ENCODE results near the gene VWA1. TPM values are rescaled to one million over a fixed set of nuclear protein-coding genes. Genes with fewer than 3 reads are reported as not detected.

VWA1 gene
- total and polyA plus RNA-seq, 2 of the 4 experiments (the other 2 are of a cell fraction): 1.1 to 6.1 TPM

DNA sequence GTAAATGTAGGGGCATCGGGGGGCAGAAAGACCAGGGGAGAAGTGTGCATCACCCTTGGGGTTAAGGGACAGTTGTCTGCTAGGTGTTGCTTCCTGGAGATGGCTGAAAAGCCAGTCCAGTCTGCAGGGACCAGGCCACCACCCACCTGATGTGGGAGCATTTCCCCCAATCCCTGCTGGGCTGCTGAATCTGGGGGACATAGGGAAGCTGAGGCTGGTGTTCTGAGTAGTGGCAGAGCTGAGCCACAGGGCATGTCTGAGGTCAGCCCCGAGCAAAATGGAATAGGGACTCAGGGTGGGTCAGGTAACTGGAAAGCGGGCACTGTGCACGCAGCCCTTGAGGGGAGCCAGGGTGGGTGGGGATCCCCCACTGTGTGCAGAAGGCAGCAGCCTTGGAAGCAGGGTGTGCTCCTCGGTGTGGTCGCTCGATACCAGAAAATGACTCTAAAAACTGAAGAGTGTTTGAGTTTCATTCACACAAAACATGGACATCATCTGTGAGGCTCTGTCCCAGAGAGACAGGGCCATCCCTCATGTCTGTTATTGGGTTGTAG lies 34.0 kb upstream of the VWA1 start (continued):
- TF ChIP-seq, protein P1, sequence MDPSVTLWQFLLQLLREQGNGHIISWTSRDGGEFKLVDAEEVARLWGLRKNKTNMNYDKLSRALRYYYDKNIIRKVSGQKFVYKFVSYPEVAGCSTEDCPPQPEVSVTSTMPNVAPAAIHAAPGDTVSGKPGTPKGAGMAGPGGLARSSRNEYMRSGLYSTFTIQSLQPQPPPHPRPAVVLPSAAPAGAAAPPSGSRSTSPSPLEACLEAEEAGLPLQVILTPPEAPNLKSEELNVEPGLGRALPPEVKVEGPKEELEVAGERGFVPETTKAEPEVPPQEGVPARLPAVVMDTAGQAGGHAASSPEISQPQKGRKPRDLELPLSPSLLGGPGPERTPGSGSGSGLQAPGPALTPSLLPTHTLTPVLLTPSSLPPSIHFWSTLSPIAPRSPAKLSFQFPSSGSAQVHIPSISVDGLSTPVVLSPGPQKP (IDR thresholded peaks at IDR 0.05; ENCODE audit: borderline replicate concordance, low read depth, low read length): no peak
- TF ChIP-seq MXI1 (IDR thresholded peaks at IDR 0.05; ENCODE audit: borderline replicate concordance, low read depth, low read length) (no peak), MAFK (IDR thresholded peaks at IDR 0.05; ENCODE audit: low read depth, low read length) (no peak), CEBPB (IDR thresholded peaks at IDR 0.05; ENCODE audit: low read depth, low read length) (no peak)

Measured in IMR-90 (cell line).